NT2/D1 (cell line): Measurements from ENCODE around the gene TSEN34.
"Not testable (repeated sequence)": the region's sequence is repeated elsewhere in the genome, so short reads cannot be mapped to it uniquely, and the experiment has no call there.

Source experiments
- DNase-seq: peaks from one replicate; pipeline ENCODE4 v3.0.0-alpha.2; 2011; ENCODE audit warnings: low read depth, low spot score
- H3K27me3 ChIP-seq: 2 replicates; pipeline ENCODE4 v1.6.0; 2011; ENCODE audit warnings: mild to moderate bottlenecking; ENCODE audit not compliant: insufficient read length, insufficient read depth
- H3K36me3 ChIP-seq: 2 replicates; pipeline ENCODE4 v1.6.1; 2011; ENCODE audit warnings: mild to moderate bottlenecking, low read length, mixed read lengths; ENCODE audit not compliant: insufficient read depth, insufficient read length
- H3K4me1 ChIP-seq: 2 replicates; pipeline ENCODE4 v1.5.1; 2011; ENCODE audit not compliant: insufficient read depth, insufficient read length
- H3K4me3 ChIP-seq: 2 replicates; pipeline ENCODE4 v1.5.1; 2011; ENCODE audit warnings: low read depth; ENCODE audit not compliant: insufficient read length
- H3K9ac ChIP-seq: 2 replicates; pipeline ENCODE4 v1.6.0; 2011; ENCODE audit warnings: low read depth; ENCODE audit not compliant: insufficient read length
- H3K9me3 ChIP-seq: 2 replicates; pipeline ENCODE4 v1.5.1; 2011; ENCODE audit warnings: mild to moderate bottlenecking, low read length; ENCODE audit not compliant: insufficient read depth
- SUZ12 ChIP-seq: IDR thresholded peaks from 2 replicates; pipeline ENCODE4 v1.6.1; 2011; ENCODE audit not compliant: insufficient read length, insufficient read depth; ENCODE audit errors: extremely low read depth
- YY1 ChIP-seq: IDR thresholded peaks from 2 replicates; pipeline ENCODE4 v1.6.1; 2011; ENCODE audit not compliant: insufficient read length, insufficient read depth
- ZNF274 ChIP-seq: IDR thresholded peaks from 2 replicates; pipeline ENCODE4 v1.6.1; 2011; ENCODE audit warnings: mild to moderate bottlenecking, low read depth, low read length

TSEN34 gene

DNA sequence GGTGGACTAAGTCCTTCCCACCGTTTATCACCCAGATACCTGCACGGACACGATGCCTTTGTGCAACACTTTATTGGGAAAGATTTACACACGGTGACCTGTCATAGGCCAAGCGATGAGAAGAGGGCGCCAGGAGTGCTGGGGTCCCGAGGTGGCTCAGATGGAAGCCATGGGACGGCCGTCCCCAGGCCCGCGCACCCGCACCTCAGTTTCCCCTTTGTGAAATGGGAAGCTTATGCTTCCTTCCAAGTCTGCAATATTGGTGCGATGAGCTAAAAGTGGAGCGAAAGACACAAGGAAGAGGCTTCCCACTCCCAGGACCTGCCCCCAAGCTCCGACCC is 17.8 kb upstream of the TSEN34 start:
- TF ChIP-seq YY1 (no peak), ZNF274 (no peak), SUZ12 (no peak)
- no peak for DNase-seq
- Histone ChIP-seq H3K9ac (no peak overlapping the region), H3K4me3 (no peak overlapping the region), H3K27me3 (no peaks in the 10 kb centered on the region), H3K4me1 (peaks cover 8% of the 10 kb centered on the region), H3K36me3 (peaks cover 19% of the 10 kb centered on the region), H3K9me3 (no peaks in the 10 kb centered on the region)

- H3K9me3 ChIP-seq = no peaks in the 10 kb centered on the region
- peaks cover 27% of the 10 kb centered on the region for H3K36me3 ChIP-seq
- TF ChIP-seq SUZ12 = no peak
- no peak for TF ChIP-seq ZNF274
- no peak for TF ChIP-seq YY1
- no peak overlapping the region for H3K4me3 ChIP-seq
- no peak overlapping the region for H3K9ac ChIP-seq
- DNase-seq = no peak
- H3K4me1 ChIP-seq = peaks cover 8% of the 10 kb centered on the region
- H3K27me3 ChIP-seq = no peaks in the 10 kb centered on the region
These were observed 16.9 kb upstream of the TSEN34 start for GRCh38 chr19:54173951-54174834.

DNA sequence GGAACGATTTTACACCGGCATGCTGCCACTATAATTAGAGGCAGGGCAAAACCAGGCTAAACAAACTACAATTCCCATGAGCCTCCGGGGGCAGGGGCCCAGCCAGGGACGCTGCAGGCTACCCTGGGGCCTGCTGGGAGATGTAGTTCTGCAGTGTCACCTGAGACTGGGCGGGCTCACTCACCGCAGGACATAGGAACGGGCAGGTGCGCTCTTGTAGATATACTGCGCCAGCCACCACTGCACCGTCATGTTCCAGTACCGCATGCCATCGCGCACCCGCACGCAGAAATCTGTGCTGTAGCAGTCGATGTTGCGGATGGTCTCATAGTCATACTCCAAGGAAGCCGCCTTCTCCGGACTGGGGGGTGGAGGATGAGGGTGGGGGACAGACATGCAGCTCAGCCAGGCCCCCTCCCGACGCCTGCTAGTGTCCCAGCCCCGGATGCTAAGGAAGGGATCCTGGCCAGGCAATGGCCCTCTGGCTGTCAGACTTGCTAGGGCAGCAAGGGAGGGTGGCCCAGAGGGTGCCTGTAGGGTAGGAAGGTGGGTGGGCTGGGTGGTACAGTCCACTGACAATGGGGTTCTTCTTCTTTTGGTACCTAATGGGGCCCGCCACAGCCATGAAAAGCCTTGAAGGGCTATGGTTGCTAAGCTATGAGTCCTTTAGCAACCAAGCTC is 12.4 kb upstream of the TSEN34 start:
- Histone ChIP-seq H3K36me3 (peaks cover 61% of the 10 kb centered on the region), H3K4me1 (peaks cover 9% of the 10 kb centered on the region), H3K9ac (no peak overlapping the region), H3K27me3 (no peaks in the 10 kb centered on the region), H3K9me3 (no peaks in the 10 kb centered on the region), H3K4me3 (no peak overlapping the region)
- DNase-seq = no peak
- TF ChIP-seq YY1 = no peak
- no peak for TF ChIP-seq SUZ12
- TF ChIP-seq ZNF274 = no peak

DNA sequence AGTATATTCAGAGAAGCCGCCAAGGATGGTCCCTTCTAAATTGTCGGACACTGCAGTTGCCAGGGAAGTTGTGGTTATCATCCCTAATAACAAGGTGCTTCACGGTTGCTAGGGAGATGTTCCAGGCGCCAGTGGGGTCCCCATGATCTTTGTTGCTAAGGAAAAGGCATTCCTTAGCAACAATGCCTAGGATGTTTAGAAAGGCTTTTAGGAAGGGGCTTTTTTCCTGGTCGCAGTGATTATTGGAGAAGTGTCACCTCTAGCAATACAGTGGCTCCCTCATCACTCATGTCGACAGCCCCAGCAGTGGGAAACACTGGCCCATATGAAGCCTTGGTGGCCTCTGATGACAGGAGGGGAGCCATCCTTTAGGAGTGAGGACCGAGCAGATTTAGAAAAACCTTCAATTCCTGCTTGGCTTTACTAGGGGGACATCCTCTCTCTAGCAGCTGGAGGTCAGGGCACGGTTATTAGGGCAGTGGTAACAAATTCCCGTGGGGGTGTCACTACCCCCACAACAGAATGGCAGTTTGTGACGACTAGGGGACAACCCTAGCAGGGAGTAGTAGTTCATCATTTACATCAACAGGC is 11.8 kb upstream of the TSEN34 start:
- Histone ChIP-seq H3K9me3 (no peaks in the 10 kb centered on the region), H3K4me1 (peaks cover 9% of the 10 kb centered on the region), H3K4me3 (no peak overlapping the region), H3K9ac (no peak overlapping the region), H3K36me3 (peaks cover 65% of the 10 kb centered on the region), H3K27me3 (no peaks in the 10 kb centered on the region)
- no peak for TF ChIP-seq YY1
- no peak for TF ChIP-seq SUZ12
- no peak for TF ChIP-seq ZNF274
- DNase-seq = no peak

DNA sequence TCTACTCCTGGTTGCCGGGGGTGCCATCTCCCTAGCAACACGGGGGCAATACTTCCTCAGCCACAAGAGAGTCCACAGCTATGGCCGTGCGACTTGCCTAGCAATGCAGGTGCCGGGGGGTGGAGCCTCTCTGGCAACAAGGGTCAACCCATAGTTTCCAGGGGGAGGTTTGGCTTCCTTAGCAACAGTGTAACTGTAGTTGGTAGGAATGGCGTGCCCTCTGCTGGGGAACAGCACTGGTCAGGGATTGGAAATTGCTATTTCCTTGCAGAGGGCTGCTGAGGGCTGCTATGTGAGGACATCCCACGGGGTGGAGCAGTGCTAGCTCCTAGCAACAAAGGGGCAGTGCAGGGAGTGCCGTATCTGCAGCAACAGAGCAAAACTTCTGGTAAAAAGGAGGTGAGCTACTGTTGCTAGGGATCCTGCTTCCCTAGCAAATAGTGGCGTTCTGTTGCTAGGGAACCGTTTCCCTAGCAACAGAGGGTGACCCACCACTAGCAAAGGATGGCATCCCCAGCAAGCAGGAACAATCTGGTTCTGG is 11.1 kb upstream of the TSEN34 start:
- H3K36me3 ChIP-seq = peaks cover 65% of the 10 kb centered on the region
- no peaks in the 10 kb centered on the region for H3K9me3 ChIP-seq
- no peaks in the 10 kb centered on the region for H3K27me3 ChIP-seq
- TF ChIP-seq YY1 (no peak), SUZ12 (no peak), ZNF274 (no peak)
- H3K9ac ChIP-seq = no peak overlapping the region
- H3K4me3 ChIP-seq = no peak overlapping the region
- H3K4me1 ChIP-seq = peaks cover 9% of the 10 kb centered on the region
- DNase-seq = no peak

GRCh38 chr19:54180691-54181091 is 10.4 kb upstream of the TSEN34 start:
- no peak for TF ChIP-seq SUZ12
- TF ChIP-seq ZNF274 = no peak
- Histone ChIP-seq H3K27me3 (no peaks in the 10 kb centered on the region), H3K4me1 (peaks cover 9% of the 10 kb centered on the region), H3K4me3 (no peak overlapping the region), H3K36me3 (peaks cover 64% of the 10 kb centered on the region), H3K9me3 (no peaks in the 10 kb centered on the region), H3K9ac (no peak overlapping the region)
- DNase-seq = no peak

DNA sequence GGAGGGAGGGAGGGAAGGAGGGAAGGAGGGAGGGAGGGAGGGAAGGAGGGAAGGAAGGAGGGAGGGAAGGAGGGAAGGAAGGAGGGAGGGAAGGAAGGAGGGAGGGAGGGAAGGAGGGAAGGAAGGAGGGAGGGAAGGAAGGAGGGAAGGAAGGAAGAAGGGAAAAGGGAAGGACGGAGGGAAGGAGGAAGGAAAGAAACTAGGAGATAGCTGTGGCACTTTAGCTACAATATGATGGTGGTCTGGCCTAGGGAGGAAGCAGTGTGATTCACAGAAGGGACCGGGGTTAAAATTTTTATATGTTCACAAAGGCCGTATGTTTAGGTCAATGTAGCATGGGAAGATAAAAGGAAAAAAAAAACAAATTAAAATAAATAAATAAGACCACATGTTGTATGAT is 9.2 kb upstream of the TSEN34 start:
- H3K27me3 ChIP-seq, H3K9me3 ChIP-seq, H3K9ac ChIP-seq, H3K4me1 ChIP-seq, DNase-seq, H3K4me3 ChIP-seq: not testable (repeated sequence)
- peaks cover 63% of the 10 kb centered on the region for H3K36me3 ChIP-seq
